Activated effector memory CD4-positive, alpha-beta T cell treated with Interleukin-2 at 50 U/mL for 16 hours (primary cell): ENCODE data around the gene AOAH.

Source experiments
- DNase-seq: peaks from one replicate; pipeline ENCODE4 v3.0.0-alpha.2; 2020

Gene AOAH

DNA sequence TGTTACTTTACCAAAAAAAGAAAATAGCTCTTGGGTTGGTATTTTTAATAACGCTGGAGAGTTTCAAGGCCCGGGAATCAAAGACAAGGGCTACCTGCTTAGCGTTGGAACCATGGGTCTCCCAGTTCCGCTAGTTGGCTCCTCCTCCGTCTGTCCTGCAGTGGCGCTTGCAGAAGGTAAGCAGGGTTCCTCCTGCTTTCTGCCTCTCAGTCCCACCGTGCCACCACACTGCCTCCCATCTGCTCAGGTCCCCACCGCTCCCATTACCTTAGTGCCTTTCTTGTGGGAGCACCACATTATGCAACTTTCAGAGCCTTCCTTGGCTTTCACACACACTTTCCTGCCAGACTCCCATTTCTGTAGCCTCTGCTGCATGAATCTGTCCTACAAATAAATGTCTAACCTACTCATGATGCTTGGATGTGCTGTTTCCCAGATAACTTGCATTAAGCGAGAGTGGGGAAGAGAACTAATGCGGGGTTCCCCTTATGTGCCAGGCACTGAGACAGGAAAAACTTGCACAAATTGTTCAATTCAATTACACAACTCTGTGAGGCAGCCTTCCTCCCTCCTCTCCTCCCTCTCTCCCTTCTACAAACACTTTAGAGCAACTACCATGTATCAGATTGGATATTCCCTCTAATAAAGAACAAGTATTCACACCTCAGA is 124.5 kb downstream of the AOAH start:
- no peak for DNase-seq

DNA sequence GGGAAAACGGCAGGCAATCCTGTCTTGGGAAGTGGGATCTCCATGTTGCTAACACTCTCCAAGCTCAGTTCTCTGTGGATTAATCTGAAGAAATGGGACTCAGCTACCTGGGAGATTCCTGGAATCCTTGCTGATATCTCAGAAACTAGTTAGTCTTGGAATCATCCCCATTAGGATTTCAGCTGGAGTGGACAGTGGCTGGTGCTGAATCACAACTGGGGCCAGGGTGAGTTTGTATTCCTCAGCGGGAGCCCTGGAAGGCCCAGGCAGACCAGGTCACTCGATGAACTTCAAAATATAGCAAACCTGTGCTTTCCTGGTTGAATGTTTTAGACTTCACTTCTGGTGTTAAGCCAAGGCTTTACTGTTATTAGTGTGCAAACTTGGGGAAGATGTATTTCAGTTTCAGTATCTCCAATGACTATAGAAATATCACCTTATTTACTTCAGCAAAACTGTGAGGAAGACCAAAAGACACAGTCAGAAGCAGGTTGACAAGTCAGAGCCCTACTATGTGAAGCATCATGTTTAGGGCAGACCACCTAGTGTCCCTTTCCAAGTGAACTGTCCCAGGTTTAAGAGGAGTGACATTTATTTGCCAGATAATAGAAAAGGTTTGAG is 126.1 kb downstream of the AOAH start:
- DNase-seq: no peak

DNA sequence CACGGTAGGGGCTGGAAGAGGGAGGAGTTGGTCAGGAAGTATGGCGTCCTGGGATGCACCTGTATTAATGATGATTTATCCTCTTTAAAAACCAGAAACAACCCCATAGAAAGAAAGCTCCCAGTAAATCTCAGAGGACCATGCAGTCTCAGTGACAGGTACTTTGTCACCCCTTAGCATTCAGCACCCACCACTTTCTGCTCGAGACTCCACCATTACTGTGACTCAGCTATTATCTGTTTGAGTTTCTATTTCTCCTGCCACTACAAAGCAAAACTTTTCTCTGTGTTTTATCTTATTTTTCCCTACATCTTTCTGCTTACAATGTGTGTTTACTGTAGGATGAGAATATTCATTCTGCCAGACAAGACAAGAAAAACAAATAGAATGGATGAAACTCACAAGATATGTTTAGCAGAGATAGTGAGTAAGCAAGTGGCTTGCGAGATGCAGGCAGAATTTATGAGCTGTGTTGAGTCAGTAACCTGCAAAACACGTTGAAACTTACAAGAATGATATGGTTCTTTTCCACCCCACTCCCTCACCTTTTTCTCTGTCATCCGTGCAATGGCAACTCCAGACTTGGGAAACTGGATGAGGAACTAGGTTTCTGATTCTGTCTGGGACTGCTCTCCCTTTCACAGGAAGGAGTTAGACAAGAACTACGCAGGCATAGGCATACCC is 127.1 kb downstream of the AOAH start:
- no peak for DNase-seq

DNA sequence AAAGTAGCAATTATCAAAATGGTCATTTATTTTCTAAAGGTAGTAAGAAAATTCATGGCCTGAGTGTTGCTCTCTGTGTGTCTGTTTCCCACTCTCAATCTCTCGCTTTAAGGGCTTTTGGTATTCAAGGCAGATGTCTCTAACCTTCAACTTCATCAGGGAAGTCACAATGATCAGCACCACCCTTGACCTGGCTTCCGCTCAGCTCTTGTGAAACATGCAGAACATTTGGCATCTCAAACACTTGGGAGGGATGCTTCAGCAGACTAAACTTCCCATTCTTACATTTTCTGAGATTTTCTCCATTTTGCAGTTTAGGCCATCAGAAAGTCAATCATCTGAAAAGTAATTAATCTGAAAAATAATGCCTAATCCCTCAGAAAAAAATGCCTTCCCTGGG is 129.8 kb downstream of the AOAH start:
- DNase-seq: no peak

DNA sequence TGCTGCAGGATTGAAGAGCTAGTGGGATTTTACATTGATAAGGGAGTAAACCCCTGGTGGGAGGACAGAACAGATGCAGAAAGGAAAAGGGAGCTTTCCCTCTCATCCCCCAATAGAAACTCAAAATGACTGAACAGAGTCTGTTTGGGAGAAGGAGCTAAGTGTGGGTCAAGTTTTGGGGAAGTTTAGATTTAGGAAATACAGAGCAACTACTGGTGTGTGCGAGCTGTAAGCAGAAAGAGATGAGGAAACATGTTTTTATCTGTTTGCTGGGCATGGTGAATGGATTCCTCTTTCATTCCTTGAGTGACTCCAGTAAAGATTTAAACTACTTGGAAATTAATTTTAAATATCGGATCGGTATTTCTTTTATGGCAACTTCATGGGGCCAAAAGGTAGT is 132.7 kb downstream of the AOAH start:
- no peak for DNase-seq

DNA sequence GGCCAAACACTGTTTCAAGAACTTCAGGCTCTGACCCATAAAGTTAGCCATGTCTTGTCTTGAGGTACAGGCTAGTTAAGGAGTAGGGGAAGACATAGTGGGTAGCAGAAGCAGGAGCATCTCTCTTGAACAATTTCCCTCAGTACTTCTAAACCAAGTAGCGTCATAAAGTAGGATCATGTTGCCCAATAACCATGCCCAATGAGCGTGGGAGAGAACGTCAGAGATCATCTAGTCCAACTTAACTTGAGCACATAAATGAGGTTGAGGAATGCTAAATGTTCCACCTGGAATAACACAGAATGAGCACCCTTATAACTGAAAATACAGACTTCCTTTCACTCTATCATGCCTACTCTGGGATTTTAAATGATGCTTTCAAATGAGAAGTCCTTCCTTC is 134.9 kb downstream of the AOAH start:
- DNase-seq: no peak

DNA sequence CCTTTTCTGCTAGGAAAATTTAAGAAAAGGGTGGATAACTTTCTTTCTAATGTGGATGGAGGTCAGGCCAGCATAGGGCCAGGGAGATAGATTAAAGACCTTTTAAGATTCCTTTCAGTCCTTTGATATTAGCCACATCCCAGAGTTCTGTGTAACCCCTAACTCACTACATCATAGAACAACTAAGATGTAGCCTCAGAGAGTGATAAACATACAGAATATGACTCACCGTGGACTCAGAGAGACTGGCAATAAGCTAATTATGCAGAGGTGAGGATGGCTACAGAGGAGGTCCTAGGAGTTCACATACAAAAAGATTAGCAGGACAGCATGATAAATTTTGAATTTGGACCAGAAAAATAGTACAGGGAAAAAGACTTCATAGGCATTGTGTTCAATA is 141.0 kb downstream of the AOAH start:
- no peak for DNase-seq

DNA sequence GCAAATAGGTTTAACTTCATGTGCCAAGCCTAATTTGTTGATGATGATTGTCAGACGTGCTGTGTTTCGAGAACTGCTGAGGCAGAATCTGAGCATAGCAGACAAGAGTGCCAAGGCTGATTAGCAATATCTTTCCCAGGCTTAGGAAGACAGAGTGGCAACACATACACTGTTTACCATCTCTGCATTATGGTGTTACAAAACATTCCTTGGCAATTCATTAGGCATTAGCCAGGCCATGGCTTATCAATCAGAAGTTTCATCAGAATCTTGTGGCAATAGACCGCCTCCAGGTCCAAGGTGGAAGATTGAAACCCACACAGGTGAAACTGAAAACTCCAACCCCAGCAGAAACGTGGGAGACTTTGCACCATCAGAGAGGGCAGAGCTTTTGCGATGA is 148.5 kb downstream of the AOAH start:
- DNase-seq: no peak

DNA sequence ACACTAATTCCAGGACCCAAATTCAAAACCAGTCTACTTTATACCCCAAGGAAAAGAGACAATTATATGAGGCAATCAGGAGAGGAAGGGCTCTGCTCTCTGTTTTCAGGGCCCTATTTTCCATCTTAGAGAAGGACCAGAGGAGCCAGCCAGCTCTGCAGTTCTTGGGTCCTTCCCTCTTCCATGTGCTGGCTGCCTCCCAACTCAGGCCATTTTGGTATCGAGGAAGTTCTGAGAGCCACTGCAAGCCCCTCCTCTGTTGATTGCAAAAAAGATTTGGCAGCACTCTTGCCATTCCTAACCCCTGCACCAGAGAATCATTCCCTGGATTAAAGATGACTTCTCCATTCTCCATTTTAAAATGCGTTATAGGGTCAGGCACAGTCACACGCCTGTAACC is 151.2 kb downstream of the AOAH start:
- DNase-seq: no peak

DNA sequence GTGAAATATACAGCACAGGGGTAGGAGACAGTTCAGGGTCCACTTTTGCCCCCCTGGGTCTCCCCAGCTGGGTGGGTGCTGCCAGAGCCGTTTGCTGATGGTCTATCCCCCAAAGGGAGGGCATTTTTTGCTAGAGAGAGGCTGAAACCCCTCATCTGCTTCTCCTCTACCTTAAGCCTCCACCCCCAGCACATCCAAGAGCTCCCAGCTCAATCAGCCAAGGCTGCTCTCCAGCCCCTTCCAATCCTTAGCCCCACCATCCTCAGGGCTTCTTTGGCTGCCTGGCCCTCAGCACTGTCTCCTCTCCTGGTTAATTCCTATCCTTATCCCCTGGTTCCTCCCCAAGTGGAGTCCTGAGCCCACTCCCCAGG is 153.1 kb downstream of the AOAH start:
- no peak for DNase-seq

DNA sequence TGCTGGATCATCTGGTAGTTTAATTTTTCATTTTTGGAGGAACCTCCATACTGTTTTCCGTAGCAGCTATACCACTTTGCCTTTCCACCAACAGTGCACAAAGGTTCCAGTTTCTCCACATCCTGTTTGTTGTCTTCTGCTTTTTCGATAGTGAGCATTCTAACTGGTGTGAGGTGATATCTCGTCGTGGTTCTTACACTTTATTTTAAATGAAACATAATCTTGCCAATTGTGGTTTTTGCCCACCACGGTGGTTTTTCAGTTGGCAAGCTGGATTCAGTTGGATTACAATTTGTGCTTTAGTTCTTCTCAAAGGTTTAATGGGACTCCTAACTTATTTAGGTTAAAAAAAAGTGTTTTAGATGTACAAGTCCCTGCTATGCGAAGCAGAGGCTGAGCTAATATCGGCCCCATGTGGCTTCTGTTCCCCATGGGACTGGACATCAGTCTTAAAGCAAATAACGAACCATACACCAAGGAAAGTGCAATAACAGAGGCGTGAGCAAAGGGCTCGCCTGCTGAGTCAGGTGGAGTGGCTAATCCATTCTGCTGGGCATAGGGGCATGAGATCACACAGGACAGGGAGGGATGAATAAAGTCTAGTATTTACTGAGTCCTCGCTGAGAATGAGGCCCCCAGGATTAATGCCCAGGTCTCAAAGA is 153.6 kb downstream of the AOAH start:
- DNase-seq: no peak

DNA sequence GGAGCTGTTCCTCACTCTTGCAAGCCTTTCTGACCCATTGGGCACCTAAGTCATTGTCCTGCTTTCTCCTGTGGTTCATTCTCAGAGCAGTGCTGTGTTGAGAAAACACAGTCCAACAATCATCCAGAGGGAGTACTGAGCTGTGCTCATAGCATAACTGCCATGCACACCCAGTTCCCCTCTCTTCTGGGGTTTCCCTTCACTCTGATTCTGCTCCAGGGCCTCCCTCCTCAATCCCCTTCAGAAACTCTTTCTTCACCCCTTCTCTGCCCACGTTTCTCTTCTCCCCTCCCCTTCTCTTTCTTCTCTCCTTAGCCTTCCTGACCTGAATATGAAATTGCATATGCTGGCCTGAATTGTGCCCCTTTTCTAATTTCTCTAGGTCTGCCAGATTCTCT is 155.8 kb downstream of the AOAH start:
- no peak for DNase-seq

DNA sequence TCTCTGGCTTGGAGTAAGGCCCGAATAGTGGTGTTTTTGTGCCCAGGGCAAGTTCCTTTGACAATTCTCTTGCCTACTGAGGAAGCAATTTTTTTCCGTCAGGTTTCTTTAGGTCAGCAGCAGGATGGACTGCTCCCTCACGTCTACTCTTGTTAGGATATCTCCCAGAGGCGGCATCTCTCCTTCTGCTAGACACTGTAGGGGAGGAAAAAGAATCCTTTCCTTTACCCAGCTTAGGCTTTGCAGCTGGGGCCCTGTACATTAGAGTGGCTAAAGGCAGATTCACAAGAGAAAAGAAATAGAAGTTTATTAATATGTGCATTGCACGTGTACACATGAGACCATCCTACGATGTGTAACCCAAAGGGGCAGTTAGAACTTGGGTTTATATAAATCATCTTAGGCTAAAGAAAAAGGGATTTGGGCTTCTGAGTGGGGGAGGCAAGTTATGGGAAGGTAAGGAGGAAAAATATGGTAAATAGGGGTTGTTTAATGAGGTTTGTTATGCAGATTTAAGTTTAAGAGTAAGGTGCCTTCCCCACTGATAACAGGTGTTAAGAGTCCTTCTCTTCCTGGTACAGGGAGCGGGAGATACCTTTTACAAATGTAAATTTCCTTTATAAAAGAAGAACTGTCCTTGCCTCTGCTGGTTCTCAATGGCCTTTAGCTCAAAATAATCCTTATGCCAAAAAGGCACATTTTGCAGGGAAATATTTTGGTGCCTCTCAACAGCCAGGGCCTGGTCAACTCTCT is 156.4 kb downstream of the AOAH start:
- no peak for DNase-seq

DNA sequence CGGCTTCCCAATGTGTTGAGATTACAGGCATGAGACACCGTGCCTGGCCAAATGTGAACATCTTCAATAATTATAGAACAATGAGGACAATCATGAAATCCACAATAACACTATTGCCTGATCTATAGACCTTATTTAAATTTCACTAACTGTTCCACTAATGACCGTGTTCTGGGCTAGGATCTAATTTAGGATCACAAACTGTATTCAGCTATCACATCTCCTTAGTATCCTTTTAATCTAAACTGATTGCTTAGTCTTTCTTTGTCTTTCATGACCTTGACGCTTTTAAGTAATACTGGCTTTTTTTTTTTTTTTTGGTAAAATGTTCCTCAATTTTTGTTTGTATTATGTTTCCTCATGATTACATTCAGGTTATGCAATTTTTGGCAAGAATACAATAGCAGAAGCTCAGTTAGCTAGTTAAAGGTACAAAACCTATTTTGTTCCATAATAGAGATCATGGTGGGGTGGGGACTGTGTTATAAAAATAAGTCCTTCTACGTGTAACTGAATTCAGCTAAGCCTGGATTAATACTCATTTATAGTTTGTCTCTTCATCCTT is 158.4 kb downstream of the AOAH start:
- DNase-seq: no peak

DNA sequence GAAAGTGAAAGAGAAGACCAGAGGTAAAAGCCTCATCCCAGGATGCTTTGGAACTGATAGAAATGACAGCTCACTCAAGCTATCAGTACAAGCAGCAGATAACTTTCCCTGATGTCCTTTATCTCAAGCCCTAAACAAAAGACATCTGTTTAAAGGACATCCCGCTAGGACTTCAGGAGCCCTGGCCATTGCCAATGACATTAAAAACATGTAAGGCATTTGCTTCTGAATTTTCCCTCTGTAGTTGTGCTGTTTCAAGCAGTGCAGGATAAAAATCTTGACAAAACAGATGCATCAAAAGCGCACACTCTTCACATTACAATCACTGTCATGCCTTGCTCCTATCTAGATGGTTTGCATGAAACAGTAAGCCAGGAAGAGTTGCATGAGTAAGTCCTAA is 159.8 kb downstream of the AOAH start:
- no peak for DNase-seq

DNA sequence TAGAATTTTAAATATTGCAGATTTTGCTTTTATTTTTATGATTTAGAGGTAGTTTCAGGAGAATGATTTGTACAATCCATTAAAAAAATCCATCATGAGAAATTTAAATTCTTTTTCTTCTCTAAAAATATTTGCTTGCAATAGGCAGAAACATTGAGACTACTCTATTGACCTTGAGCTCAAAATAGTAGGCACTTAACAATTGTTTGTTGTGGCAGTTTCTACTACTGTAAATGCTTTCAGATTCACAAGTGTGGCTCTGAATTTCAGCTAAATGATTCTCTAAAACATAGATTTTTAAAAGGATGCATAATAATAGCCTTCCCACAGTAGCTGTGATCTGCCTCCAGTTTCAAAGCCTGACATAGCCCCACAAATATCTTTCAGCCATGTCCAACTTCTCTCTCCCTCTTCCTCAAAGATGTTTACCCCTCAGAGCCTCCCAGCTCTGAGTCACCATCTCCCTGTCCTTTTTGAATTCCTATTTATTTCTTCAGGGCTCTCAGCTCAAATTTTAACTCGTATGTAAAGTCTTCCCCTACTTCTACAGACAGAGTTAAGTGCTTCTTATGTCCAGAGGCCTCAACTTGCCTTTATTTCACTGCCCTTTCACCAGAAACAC is 160.5 kb downstream of the AOAH start:
- no peak for DNase-seq

DNA sequence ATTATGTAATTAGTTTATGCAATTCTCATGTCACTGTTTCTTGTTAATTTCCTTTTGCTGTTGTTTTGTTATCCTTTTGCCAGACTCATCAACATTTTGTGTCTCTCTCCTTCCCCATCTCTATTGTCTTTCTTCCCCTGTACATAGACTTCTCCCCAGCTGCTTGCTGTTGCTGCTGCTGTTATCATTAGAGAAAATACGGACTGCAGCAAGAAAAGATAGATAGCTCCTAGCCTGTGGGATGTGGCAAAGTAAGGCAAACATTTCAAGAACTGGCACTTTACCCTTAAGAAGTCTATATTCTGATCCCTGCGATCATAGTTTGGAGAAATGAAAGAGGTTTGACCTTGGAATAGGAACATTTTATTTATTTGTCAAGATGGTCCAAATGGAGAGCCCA is 162.2 kb downstream of the AOAH start:
- DNase-seq: no peak

DNA sequence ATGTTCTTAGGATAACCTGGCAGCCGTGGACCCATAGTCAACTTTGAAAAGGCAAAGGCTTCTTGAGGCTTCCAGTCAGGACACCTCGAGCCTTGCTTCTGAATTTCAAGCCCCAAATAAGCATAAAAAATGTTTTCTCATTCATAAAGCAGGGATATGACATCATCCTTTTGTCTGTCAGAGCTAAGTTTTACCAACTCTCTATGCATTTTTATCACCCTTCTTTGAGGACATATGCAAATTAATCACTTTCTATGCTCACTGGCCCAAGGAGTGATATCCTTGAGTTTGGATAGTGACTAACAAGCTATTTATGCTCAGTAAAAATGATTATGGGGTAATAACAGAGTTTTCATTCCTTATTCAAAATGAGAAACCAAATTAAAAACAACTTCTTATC is 175.3 kb downstream of the AOAH start:
- no peak for DNase-seq

DNA sequence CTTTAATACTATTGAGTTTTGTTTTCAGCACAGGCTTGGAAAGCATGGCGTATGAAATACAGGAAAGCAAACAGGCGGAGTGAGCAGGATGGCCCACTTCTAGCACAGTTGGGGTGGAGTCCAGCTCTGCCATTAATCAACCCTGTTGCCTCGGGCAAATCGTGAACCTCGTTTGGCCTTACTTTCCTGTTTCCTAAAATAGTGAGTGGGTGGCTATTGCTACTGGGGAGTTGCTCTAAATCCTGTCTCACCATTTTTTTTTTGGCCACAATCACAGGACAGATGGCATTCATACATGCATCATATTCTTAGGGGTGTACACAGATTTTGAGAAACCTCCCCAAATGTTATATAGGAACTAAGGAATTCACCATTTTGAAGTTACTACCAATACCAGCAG is 176.9 kb downstream of the AOAH start:
- DNase-seq: no peak

DNA sequence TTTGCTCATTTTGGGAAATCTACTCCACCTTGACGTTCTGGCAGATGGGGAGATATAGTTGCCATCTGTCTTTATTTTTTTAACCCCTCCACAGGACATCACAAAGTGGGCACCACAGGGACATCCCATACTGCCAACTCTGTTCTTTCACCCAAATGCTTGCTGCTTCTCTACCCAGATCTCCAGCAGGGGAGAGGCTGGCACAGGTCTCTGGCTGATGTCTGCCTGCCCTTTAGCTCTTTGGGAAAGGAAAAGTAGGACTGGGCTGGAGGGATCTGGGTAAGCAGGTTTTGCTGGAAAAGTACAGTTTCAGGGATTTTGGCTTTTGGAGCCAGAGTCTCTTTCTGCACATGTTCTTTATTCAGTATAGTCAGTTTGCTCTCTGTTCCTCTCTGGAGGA is 178.0 kb downstream of the AOAH start:
- DNase-seq: no peak

DNA sequence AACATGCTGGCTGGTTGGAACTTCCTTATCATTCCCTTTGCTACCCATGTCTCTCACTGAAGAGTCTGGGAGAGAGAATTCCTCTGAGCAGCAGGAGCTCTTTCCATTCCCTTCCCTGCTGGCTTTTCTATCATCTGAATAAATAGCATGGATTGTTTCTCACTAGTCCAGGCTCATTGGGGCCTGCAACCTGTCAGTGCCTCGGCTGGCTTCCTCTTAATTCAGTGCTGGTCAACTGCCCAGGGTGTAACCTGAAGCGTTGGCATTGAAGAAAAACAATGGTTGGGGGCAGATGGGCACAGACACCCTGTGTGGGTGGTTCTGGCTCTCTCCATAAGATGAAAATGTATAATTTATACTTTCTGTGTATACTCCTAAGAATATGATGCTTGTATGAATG is 179.0 kb downstream of the AOAH start:
- DNase-seq: no peak

DNA sequence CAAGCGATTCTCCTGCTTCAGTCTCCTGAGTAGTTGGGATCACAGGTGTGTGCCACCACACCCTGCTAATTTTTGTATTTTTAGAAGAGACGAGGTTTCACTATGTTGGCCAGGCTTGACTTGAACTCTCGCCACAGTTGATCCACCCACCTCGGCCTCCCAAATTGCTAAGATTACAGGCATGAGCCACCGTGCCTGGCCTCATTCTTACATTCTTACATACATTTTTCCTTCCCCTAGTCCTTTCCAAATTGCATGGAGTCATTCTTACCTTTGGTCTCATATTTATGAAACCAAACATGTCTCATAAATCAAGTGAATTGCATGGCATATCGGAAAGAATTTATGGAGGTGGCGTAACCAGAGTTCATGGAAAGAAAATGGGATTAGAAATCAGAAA is 186.2 kb downstream of the AOAH start:
- DNase-seq: no peak
